Stomach (tissue), 9 donors: ENCODE measurements around the gene TMEM235. TPM values are rescaled to one million over a fixed set of nuclear protein-coding genes. Genes with fewer than 3 reads are reported as not detected.

ENCODE experiments used
- DNase-seq, 2 donors: peaks; one replicate each; pipeline versions ENCODE4 v3.0.0 to v3.0.0-alpha.2; 2013 to 2019
- H3K27ac ChIP-seq, 5 donors: fragments of 200-600 bp in 4 of 5; sonication (generic) in 4 of 5; one replicate each; pipeline ENCODE4 v1.5.1; 2013 to 2019; ENCODE audit warnings: mild to moderate bottlenecking in 1 of 5, moderate library complexity in 1 of 5
- H3K27me3 ChIP-seq, 3 donors: fragments of 200-600 bp; sonication (generic); one replicate each; pipeline ENCODE4 v1.5.1; 2017 to 2019; ENCODE audit warnings: mixed run types in 1 of 3
- H3K36me3 ChIP-seq, 4 donors: fragments of 200-600 bp; sonication (generic); 1 replicate in 3 of 4; 2 replicates in 1 of 4; pipeline ENCODE4 v1.5.1; 2016 to 2019
- H3K4me1 ChIP-seq, 4 donors: fragments of 200-600 bp; sonication (generic); one replicate each; pipeline ENCODE4 v1.5.1; 2016 to 2019
- H3K4me3 ChIP-seq, 4 donors: fragments of 200-600 bp; sonication (generic) in 3 of 4; one replicate each; pipeline ENCODE4 v1.5.1; 2016 to 2019; ENCODE audit warnings: mild to moderate bottlenecking in 1 of 4
- H3K9me3 ChIP-seq, 4 donors: fragments of 200-600 bp; sonication (generic); one replicate each; pipeline ENCODE4 v1.5.1; 2016 to 2019
- CTCF ChIP-seq, 7 experiments: fragments of 450-650 bp in 4 of 7; fragments of 200-600 bp in 3 of 7; sonication (generic) in 3 of 7; IDR thresholded peaks; one replicate each; pipeline ENCODE4 v1.5.1; 2016 to 2019; ENCODE audit warnings: antibody characterized with exemption in 7 of 7, control low read depth in 2 of 7, mild to moderate bottlenecking in 1 of 7
- EP300 ChIP-seq: sonication (generic); formaldehyde crosslinking; IDR thresholded peaks from one replicate; pipeline ENCODE4 v1.6.1; 2017; ENCODE audit warnings: antibody characterized with exemption
- POLR2A ChIP-seq, 4 donors: fragments of 450-650 bp; IDR thresholded peaks; one replicate each; pipeline ENCODE4 v1.6.1; 2016; ENCODE audit warnings: antibody characterized with exemption in 4 of 4, control low read depth in 2 of 4, mild to moderate bottlenecking in 1 of 4, moderate library complexity in 1 of 4
- POLR2AphosphoS5 ChIP-seq, 3 donors: sonication (generic); formaldehyde crosslinking; IDR thresholded peaks; one replicate each; pipeline ENCODE4 v1.6.1; 2016; ENCODE audit warnings: antibody characterized with exemption in 3 of 3
- WGBS, 5 donors: extraction: QIAGEN DNeasy Blood & Tissue Kit in 3 of 5; methylation state at CpG; one replicate each; pipeline versions ENCODE4 v1.1.5 to v1.1.7; 2013 to 2018; 5-methylcytosine and 5-hydroxymethylcytosine counted together
- intact Hi-C: fragments of 100-400 bp; cut with DNase I; formaldehyde crosslinking; loops from one replicate; pipeline ENCODE4 v1.15.1; 2023; ENCODE audit warnings: low total_unique reads
- polyA plus RNA-seq, 3 donors: library from polyadenylated mRNA; stranded (reverse); fragments of 200-250 nt; gene quantifications; one replicate each; pipeline ENCODE4 v1.2.3, GENCODE V29; 2013
- total RNA-seq, 5 donors: library from RNA; depleted of rRNA; stranded (reverse); fragments of >200 nt; gene quantifications; one replicate each; pipeline versions ENCODE4 v1.1.0 to v1.2.3, GENCODE V29; 2014 to 2016
- donor health status: healthy with polysubstance abuse.
- donor health status: Bipolar disorder and iron deficiency.
- donor health status: healthy.

Gene TMEM235
- total and polyA plus RNA-seq, 8 donors = not detected

GRCh38 chr17:78240012-78240655, 8.7 kb downstream of the TMEM235 start:
- Histone ChIP-seq H3K4me1 (peaks cover 0 to 7% (median 2%) of the 10 kb centered on the region in 4 donors), H3K9me3 (no peaks in the 10 kb centered on the region), H3K36me3 (no peaks in the 10 kb centered on the region), H3K27ac (no peak overlapping the region), H3K4me3 (no peak overlapping the region), H3K27me3 (no peaks in the 10 kb centered on the region)
- intact Hi-C loops = no loop called here
- no peak for TF ChIP-seq POLR2AphosphoS5 (IDR thresholded peaks at IDR 0.05)
- no peak for TF ChIP-seq EP300
- TF ChIP-seq POLR2A (IDR thresholded peaks at IDR 0.05) = no peak
- TF ChIP-seq CTCF (IDR thresholded peaks at IDR 0.05) = no peak
- 71 to 79% (median 75%) methylated on average over 12 of the region's 12 CpGs for WGBS, 5 donors
- no peak for DNase-seq

DNA sequence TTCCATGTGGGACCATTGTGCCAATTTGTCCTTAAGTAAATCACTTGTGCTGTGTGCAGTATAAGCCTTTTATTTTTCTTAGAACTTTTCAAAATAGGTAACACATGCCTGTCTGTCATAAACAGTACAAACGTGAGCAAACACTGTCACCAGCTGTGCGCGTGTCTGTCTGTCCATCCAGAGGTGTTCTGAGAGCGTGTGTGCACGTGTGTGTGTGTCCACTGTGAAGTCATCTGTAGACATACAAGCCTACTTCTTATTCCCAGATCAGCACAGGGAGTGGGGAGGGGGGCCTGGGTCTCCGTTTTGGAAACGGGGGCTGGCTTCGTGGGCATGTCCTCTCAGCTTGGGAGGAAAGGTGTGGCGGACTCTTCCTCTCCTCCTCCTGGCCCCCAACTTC, 9.4 kb downstream of the TMEM235 start:
- WGBS, 5 donors = 64 to 82% (median 74%) methylated on average over 5 to 9 of the region's 9 CpGs

DNA sequence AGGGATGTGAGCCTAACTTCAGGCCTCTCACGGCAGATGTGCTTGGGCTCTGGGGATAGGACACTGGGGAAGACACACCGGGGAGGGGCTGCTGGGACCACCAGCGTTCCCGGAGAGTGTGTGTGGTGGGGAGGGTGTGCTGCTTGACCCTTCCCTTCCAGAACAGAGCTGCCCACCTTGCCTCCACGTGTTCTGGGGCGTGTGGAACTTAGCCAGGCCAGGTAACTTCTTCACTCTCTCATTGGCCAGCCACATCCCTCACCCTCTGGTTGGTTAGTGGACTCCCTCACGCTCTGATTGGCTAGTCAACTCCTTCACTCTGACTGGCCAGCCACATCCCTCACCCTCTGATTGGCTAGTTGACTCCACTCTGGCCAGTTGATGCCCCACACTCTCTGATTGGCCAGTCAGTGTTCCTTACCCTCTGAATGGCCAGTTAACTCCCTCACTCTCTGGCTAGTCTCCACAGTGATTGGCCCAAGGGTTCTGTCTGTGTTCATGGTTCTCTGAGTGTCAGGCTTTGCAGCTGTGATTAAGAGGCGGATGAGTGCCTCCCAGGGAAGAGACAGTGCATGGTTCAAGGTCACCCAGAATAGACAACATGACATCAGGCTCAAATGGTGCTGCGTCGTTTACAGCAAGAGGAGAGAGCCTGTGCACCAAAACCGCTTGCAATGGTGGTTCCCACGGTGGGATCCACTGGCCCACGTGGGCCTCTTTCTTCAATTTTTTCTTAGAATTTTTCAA, 10.0 kb downstream of the TMEM235 start:
- Histone ChIP-seq H3K9me3 (no peaks in the 10 kb centered on the region), H3K27me3 (no peaks in the 10 kb centered on the region), H3K4me3 (no peak overlapping the region), H3K4me1 (peaks cover 0 to 7% (median 2%) of the 10 kb centered on the region in 4 donors), H3K36me3 (no peaks in the 10 kb centered on the region), H3K27ac (no peak overlapping the region)
- WGBS, 5 donors = 79 to 96% (median 83%) methylated on average over 11 to 13 of the region's 13 CpGs
- peak in 1 of 2 donors; percentile 16 for DNase-seq
- intact Hi-C loops = no loop called here
- TF ChIP-seq EP300 = no peak
- no peak for TF ChIP-seq POLR2A (IDR thresholded peaks at IDR 0.05)
- no peak for TF ChIP-seq CTCF (IDR thresholded peaks at IDR 0.05)
- no peak for TF ChIP-seq POLR2AphosphoS5 (IDR thresholded peaks at IDR 0.05)

More for the DNA sequence above, 9.4 kb downstream of the TMEM235 start:
- no peak for TF ChIP-seq POLR2A (IDR thresholded peaks at IDR 0.05)
- Histone ChIP-seq H3K9me3 (no peaks in the 10 kb centered on the region), H3K36me3 (no peaks in the 10 kb centered on the region), H3K27ac (no peak overlapping the region), H3K4me3 (no peak overlapping the region), H3K27me3 (no peaks in the 10 kb centered on the region), H3K4me1 (peaks cover 0 to 7% (median 2%) of the 10 kb centered on the region in 4 donors)
- DNase-seq = no peak
- intact Hi-C loops = no loop called here

DNA sequence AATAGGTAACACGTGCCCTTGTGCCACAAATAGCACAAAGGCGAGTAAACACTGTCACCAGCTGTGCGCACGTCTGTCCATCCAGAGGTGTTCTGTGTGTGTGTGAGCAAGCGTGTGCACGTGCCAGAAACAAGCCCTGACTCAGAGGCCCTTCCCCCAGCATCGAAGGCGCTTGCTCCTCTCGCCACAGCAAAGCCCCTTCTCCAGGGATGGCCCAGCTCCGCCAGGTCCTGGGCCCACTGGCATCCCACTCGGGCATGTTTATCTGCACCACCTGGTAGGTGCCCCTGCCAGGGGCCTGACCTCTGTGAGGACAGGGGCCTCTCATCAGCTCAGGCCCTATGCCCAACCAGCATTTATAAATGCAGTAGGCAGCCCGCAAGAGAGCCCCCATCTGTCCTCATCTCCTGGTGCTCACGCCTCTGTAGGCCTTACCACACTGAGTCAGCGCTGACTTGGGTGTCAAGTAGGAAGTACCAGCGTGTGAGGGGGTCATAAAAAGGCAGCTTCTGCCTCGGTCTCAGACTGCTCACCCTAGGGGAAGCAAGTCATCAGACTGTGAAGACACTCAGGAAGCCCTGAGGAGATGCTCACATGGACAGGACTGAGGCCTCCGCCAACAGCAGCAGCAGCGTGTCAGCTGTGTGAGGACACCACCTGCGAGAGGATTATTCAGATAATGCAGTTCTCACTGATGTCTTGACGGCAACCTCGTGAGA, 10.8 kb downstream of the TMEM235 start:
- peak in 1 of 2 donors; percentile 22 for DNase-seq
- intact Hi-C loops = no loop called here
- Histone ChIP-seq H3K9me3 (no peaks in the 10 kb centered on the region), H3K27ac (no peak overlapping the region), H3K4me1 (peaks cover 0 to 5% (median 2%) of the 10 kb centered on the region in 4 donors), H3K27me3 (no peaks in the 10 kb centered on the region), H3K36me3 (no peaks in the 10 kb centered on the region), H3K4me3 (no peak overlapping the region)
- WGBS, 5 donors = 76 to 82% (median 81%) methylated on average over 19 to 21 of the region's 21 CpGs
- no peak for TF ChIP-seq POLR2AphosphoS5 (IDR thresholded peaks at IDR 0.05)
- TF ChIP-seq POLR2A (IDR thresholded peaks at IDR 0.05) = no peak
- TF ChIP-seq EP300 = no peak
- no peak for TF ChIP-seq CTCF (IDR thresholded peaks at IDR 0.05)
